Measurements from ENCODE around the gene RASSF4.

Gene RASSF4

DNA sequence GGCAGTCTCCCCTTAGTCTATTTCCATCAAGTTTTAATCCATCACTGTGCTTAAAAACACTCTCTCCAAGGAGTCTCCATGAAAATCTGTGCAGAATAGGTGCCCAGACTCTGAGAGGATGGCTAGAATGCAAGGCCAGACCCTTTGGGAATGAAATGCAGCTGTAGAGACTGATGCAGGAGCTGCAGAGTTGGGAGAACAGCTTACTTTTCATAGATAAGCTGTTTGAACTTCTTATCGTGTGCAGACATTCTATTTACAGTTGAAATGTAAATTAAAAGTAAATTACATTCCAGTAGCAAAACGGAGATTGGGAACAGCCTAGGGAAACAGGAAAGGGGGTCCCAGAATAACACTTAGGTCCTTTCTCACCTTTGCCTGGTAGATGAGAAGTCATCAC is 56.0 kb downstream of the RASSF4 start:
- no peak for DNase-seq

DNA sequence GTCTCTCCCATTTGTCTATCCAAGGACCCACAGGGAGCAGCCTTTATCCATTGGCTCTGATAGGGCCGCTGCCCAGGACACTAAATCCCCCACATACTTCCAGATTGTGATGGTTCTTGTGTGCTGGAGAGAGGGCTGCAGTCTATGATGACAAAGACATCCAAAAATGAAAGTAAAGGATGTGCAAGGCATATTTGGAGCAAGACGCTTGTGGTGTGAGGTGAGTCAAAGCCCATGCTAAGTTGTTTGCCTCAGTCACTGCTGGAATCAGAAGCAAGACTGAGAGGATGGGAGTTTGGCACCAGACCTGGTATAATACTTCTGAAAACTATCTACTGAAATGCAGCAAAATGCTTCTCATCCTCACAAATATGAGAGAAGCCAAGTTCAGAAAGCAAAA is 63.8 kb downstream of the RASSF4 start:
- DNase-seq, result no peak

DNA sequence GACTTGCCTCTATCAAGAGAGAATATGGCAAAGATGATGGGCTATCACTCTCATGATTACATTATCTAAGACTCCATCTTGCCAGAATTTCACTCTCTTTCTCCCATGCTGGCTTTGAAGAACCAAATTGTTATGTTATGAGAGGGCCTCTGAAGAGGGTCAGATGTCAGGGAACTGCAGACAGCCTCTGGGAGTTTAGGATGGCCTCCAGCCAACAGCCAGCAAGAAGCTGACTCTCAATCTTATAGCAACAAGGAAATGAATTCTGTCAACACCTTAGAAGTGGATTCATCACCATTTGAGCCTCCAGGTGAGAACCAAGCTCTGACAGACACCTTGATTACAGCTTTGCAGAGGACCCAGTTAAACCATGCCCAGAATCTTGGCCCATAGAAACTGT is 74.7 kb downstream of the RASSF4 start:
- no peak for DNase-seq

DNA sequence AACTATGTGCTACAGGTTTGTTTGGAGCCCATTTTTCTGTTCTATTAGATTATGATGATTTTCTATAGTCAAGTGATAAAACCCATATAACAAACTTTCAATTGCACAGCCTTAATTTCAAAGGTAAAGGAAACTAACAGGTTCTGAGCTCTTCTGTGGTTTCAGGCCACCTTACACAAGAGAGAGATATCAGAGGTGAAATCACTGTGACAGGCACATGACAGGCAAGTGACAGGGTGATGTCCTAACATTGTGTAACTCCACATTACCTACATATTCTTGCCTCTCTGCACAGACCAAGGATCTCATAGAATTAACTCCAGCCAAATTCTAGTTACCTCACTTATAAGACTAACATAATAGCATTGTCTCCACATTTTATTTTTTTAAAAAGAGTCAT is 76.1 kb downstream of the RASSF4 start:
- DNase-seq, result no peak

- DNase-seq, result no peak
Observed at GRCh38 chr10:45040921-45041542, 81.4 kb downstream of the RASSF4 start.

DNA sequence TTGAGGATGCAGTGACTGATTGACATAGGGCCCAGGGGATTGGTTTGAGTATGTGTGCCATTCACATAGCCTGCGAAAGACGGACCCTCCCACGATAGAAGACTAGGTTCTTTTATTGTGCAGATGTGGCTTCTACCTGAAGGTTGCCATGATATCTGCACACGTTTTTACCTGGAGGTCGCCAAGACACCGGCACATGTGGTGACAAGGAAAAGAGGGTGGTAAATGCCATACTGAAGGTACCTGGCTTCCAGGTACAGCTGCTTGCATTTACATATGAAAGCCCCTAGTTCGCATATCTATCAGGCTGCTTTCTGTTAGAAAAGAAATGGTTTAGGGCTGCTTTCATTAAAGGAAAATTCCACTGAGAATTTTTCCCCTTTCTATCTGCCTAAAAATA is 84.7 kb downstream of the RASSF4 start:
- no peak for DNase-seq
